ENCODE measurements around the gene CPEB2.

GRCh38 chr4:14984448-14984847 lies 17.8 kb upstream of the CPEB2 start:
- TF ChIP-seq POLR2A (conservative IDR thresholded peaks at IDR 0.05) (no peak), ETS1 (conservative IDR thresholded peaks at IDR 0.05; ENCODE audit: control insufficient read depth, low read depth, low read length) (no peak), POLR3A (IDR thresholded peaks at IDR 0.05; ENCODE audit: borderline replicate concordance, extremely low read depth, insufficient read depth, insufficient read length) (no peak), POLR2AphosphoS5 (IDR thresholded peaks at IDR 0.05; ENCODE audit: control insufficient read depth, insufficient read depth, low read depth, low read length) (no peak), KDM4B (IDR thresholded peaks at IDR 0.05; ENCODE audit: borderline replicate concordance in 2 of 2, low read depth in 1 of 2) (no peak), ZC3H11A (IDR thresholded peaks at IDR 0.05; ENCODE audit: low read depth, low read length) (no peak), STAT6 (CRISPR knock-in tag; IDR thresholded peaks at IDR 0.05) (no peak)
- TF ChIP-seq, protein P1, sequence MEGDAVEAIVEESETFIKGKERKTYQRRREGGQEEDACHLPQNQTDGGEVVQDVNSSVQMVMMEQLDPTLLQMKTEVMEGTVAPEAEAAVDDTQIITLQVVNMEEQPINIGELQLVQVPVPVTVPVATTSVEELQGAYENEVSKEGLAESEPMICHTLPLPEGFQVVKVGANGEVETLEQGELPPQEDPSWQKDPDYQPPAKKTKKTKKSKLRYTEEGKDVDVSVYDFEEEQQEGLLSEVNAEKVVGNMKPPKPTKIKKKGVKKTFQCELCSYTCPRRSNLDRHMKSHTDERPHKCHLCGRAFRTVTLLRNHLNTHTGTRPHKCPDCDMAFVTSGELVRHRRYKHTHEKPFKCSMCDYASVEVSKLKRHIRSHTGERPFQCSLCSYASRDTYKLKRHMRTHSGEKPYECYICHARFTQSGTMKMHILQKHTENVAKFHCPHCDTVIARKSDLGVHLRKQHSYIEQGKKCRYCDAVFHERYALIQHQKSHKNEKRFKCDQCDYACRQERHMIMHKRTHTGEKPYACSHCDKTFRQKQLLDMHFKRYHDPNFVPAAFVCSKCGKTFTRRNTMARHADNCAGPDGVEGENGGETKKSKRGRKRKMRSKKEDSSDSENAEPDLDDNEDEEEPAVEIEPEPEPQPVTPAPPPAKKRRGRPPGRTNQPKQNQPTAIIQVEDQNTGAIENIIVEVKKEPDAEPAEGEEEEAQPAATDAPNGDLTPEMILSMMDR (IDR thresholded peaks at IDR 0.05 in 2 of 3, conservative IDR thresholded peaks at IDR 0.05 in 1 of 3; ENCODE audit: insufficient read depth in 2 of 3, low read depth in 1 of 3, low read length in 3 of 3): no peak
